NCI-H187 treated with DMSO at 0.1 percent for 48 hours (cell line): Measurements from ENCODE around the gene EIF3I.

Experiments used
- DNase-seq: peaks from one replicate; lab custom pipeline; 2025; lab: John Stamatoyannopoulos, UW

EIF3I gene

GRCh38 chr1:32266921-32267591, 44.8 kb downstream of the EIF3I start:
- no peak for DNase-seq

GRCh38 chr1:32269744-32270143, 47.5 kb downstream of the EIF3I start:
- DNase-seq, result no peak

GRCh38 chr1:32272557-32273390, 50.6 kb downstream of the EIF3I start:
- DNase-seq, result no peak

GRCh38 chr1:32273391-32274208, 51.4 kb downstream of the EIF3I start:
- DNase-seq, result no peak

GRCh38 chr1:32274646-32275340, 52.6 kb downstream of the EIF3I start:
- no peak for DNase-seq

GRCh38 chr1:32275424-32275823, 53.2 kb downstream of the EIF3I start:
- DNase-seq, result no peak

GRCh38 chr1:32276032-32276782, 54.0 kb downstream of the EIF3I start:
- no peak for DNase-seq
